Adrenal gland (tissue), 12 donors: ENCODE results near the gene RALY. TPM values are rescaled to one million over a fixed set of nuclear protein-coding genes. Genes with fewer than 3 reads are reported as not detected.

Experiments
- DNase-seq, 7 donors: peaks; one replicate each; pipeline ENCODE4 v3.0.0-alpha.2; 2019 to 2020
- H3K27ac ChIP-seq, 5 donors: fragments of 200-600 bp; sonication (generic) in 4 of 5; 1 replicate in 3 of 5; 2 replicates in 2 of 5; pipeline versions ENCODE4 v1.5.1 to v1.8.0; 2016 to 2020; ENCODE audit warnings: mild to moderate bottlenecking in 1 of 5
- H3K27me3 ChIP-seq: fragments of 200-600 bp; 2 replicates; pipeline ENCODE4 v1.8.0; 2021
- H3K36me3 ChIP-seq, 2 donors: fragments of 200-600 bp; replicated peaks in 1 of 2; 1 replicate in 1 of 2; 2 replicates in 1 of 2; pipeline versions ENCODE4 v1.5.1 to v1.8.0; 2018 to 2022
- H3K4me1 ChIP-seq, 2 donors: fragments of 200-600 bp; replicated peaks in 1 of 2; 1 replicate in 1 of 2; 2 replicates in 1 of 2; pipeline versions ENCODE4 v1.5.1 to v1.8.0; 2018 to 2021
- H3K4me3 ChIP-seq, 4 donors: fragments of 200-600 bp; sonication (generic) in 3 of 4; one replicate each; pipeline ENCODE4 v1.5.1; 2016 to 2018
- H3K9me3 ChIP-seq, 3 donors: fragments of 200-600 bp; sonication (generic) in 1 of 3; replicated peaks in 1 of 3; 1 replicate in 2 of 3; 2 replicates in 1 of 3; pipeline versions ENCODE4 v1.5.1 to v1.8.0; 2016 to 2021
- POLR2A ChIP-seq, 2 donors: fragments of 450-650 bp; IDR thresholded peaks; one replicate each; pipeline ENCODE4 v1.6.1; 2017; ENCODE audit warnings: antibody characterized with exemption in 2 of 2, mild to moderate bottlenecking in 2 of 2, moderate library complexity in 1 of 2
- WGBS, 4 donors: extraction: QIAGEN DNeasy Blood & Tissue Kit in 2 of 4; methylation state at CpG; one replicate each; pipeline versions ENCODE4 v1.1.5 to v1.1.7; 2013 to 2017; 5-methylcytosine and 5-hydroxymethylcytosine counted together
- intact Hi-C, 2 donors: fragments of 100-400 bp; cut with DNase I; formaldehyde crosslinking; loops; one replicate each; pipeline versions ENCODE4 v1.14.1 to v1.15.0; 2022 to 2023
- polyA plus RNA-seq, 3 donors: library from polyadenylated mRNA; stranded (reverse); fragments of 200-250 nt in 2 of 3; fragments of 350-450 nt in 1 of 3; fragmentation: Illumina TruSeq in 1 of 3; extraction: RNeasy Lipid Tissue Mini Kit (QIAGEN cat#74804) in 1 of 3; gene quantifications; one replicate each; pipeline ENCODE4 v1.2.3, GENCODE V29; 2013 to 2014
- total RNA-seq, 9 donors: library from RNA; depleted of rRNA in 4 of 9; stranded (reverse); fragments of >200 nt in 4 of 9; fragments of 120-200 nt in 1 of 9; fragmentation: NEBNext Ultra II Directional in 1 of 9; extraction: Animal tissue kit (Norgen Biotek cat#: 25700) in 1 of 9; gene quantifications; one replicate each; pipeline versions ENCODE4 v1.1.0 to v1.2.4, GENCODE V29; 2013 to 2023
- TF ChIP-seq, protein P1 (sequence below), 6 experiments: fragments of 450-650 bp in 4 of 6; fragments of 200-600 bp in 2 of 6; sonication (generic) in 1 of 6; IDR thresholded peaks; 1 replicate in 5 of 6; 2 replicates in 1 of 6; pipeline versions ENCODE4 v1.5.1 to v1.8.0; 2016 to 2021; ENCODE audit warnings: antibody characterized with exemption in 6 of 6, mild to moderate bottlenecking in 2 of 6, moderate library complexity in 1 of 6
- donor health status: healthy with polysubstance abuse.
- donor health status: Bipolar disorder and iron deficiency.
- donor health status: DM: yes; HTN: yes; CAD: no.
- donor health status: DM: no; HTN: no; CAD: no.
- donor health status: DM: no; HTN: no; CAD: no.
- donor health status: DM: yes; HTN: yes; CAD: no.

Gene RALY
- total and polyA plus RNA-seq, 12 donors = 30.0 to 128 (median 78.1) TPM

DNA sequence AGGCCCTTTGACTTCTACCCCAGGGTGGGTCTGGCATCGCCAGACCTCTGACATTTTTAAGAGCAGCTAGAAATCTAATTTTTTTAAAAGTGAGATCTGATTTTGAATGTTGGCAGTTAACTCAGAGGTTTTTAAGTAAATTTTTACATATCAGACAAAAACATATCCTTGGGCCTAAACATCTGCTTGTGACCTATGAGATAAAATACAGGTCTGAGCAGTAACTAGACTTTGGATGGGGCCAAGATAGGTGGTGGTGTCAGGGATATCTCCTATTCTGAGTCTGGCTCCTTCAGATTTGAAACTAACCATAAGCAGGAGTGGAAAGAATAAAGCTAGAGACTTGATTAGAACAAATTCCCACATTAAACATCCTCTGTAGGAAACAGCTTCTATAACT, 17.6 kb downstream of the RALY start:
- peaks cover 0 to 59% of the 10 kb centered on the region in 2 donors for H3K4me1 ChIP-seq
- no peaks in the 10 kb centered on the region for H3K9me3 ChIP-seq
- 94 to 100% (median 94%) methylated on average over 1 of the region's 1 CpG for WGBS, 4 donors
- H3K27ac ChIP-seq = no peak overlapping the region
- no peak overlapping the region for H3K4me3 ChIP-seq
- no peaks in the 10 kb centered on the region for H3K27me3 ChIP-seq
- TF ChIP-seq, protein P1, sequence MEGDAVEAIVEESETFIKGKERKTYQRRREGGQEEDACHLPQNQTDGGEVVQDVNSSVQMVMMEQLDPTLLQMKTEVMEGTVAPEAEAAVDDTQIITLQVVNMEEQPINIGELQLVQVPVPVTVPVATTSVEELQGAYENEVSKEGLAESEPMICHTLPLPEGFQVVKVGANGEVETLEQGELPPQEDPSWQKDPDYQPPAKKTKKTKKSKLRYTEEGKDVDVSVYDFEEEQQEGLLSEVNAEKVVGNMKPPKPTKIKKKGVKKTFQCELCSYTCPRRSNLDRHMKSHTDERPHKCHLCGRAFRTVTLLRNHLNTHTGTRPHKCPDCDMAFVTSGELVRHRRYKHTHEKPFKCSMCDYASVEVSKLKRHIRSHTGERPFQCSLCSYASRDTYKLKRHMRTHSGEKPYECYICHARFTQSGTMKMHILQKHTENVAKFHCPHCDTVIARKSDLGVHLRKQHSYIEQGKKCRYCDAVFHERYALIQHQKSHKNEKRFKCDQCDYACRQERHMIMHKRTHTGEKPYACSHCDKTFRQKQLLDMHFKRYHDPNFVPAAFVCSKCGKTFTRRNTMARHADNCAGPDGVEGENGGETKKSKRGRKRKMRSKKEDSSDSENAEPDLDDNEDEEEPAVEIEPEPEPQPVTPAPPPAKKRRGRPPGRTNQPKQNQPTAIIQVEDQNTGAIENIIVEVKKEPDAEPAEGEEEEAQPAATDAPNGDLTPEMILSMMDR (IDR thresholded peaks at IDR 0.05) = no peak
- no peak for TF ChIP-seq POLR2A (IDR thresholded peaks at IDR 0.05)
- H3K36me3 ChIP-seq = no peaks in the 10 kb centered on the region
- DNase-seq = no peak
- intact Hi-C loops = no loop called here

DNA sequence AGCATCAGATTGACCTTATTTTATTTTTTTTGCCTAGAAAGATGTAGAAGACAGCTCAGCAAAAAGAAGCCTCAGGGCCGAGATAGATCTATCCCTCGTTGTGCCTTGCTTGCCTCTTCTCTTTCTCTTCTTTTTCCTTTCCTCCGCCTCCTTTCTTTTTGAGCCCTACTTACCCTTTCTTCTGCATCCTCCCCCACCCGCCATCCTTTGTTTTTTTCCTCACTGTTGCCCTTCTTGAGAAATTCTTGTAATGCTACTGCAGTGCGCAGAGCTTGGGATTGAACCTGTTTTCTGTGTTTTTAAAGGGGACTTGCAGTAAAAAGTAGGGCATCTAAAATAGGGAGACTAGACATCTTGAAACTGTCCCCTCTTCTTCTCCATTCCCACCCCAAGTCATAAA, 18.6 kb downstream of the RALY start:
- Histone ChIP-seq H3K27me3 (no peaks in the 10 kb centered on the region), H3K36me3 (no peaks in the 10 kb centered on the region), H3K4me3 (no peak overlapping the region), H3K27ac (no peak overlapping the region), H3K9me3 (no peaks in the 10 kb centered on the region), H3K4me1 (peaks cover 0 to 69% of the 10 kb centered on the region in 2 donors)
- TF ChIP-seq, protein P1 (IDR thresholded peaks at IDR 0.05) = no peak
- no peak for TF ChIP-seq POLR2A (IDR thresholded peaks at IDR 0.05)
- DNase-seq = no peak
- intact Hi-C loops = no loop called here
- WGBS, 4 donors = 87 to 96% (median 93%) methylated on average over 5 of the region's 5 CpGs

DNA sequence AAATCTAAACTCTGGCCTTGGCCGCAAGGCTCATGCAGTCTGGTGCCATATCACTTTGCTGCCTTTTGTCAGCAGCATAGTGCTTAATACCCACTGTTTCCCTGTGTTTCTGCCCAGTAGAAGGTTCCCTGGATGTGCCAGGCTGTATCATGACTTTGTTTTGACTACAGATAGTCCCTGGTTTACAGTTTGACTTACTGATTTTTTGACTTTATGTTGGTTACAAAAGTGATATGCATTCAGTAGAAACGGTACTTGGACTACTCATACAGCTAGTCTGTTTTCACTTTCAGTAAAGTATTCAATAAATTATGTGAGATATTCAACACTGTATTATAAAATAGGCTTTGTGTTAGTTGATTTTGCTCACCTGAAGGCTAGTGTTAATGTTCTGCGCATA, 19.0 kb downstream of the RALY start:
- no peaks in the 10 kb centered on the region for H3K9me3 ChIP-seq
- no peak for DNase-seq
- H3K4me1 ChIP-seq = peaks cover 0 to 69% of the 10 kb centered on the region in 2 donors
- no peaks in the 10 kb centered on the region for H3K36me3 ChIP-seq
- intact Hi-C loops = no loop called here
- WGBS, 4 donors = 84 to 89% (median 88%) methylated on average over 3 of the region's 3 CpGs
- TF ChIP-seq POLR2A (IDR thresholded peaks at IDR 0.05) = no peak
- TF ChIP-seq, protein P1 (IDR thresholded peaks at IDR 0.05) = no peak
- H3K27ac ChIP-seq = no peak overlapping the region
- no peak overlapping the region for H3K4me3 ChIP-seq
- H3K27me3 ChIP-seq = no peaks in the 10 kb centered on the region

DNA sequence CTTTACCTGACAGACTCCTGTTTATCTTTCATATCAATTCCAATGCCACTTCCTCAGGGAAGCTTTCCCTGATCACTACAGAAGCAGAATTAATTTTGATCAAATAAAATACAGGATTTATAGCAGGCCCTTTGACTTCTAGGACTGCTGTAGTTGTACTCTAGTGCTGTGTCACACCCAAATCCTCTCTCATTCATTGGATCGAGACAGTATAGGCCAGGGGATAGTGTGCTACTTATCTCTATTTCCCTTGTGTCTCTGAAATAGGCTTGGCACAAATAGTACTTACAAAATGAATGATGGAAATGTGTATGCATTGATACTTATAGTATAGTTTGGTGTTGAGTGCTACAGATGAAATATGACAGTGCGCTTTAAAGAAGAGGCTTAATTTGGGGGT, 19.8 kb downstream of the RALY start:
- intact Hi-C loops = no loop called here
- Histone ChIP-seq H3K4me1 (peaks cover 0 to 70% of the 10 kb centered on the region in 2 donors), H3K27ac (no peak overlapping the region), H3K36me3 (no peaks in the 10 kb centered on the region), H3K9me3 (no peaks in the 10 kb centered on the region), H3K4me3 (no peak overlapping the region), H3K27me3 (no peaks in the 10 kb centered on the region)
- TF ChIP-seq, protein P1 (IDR thresholded peaks at IDR 0.05) = no peak
- TF ChIP-seq POLR2A (IDR thresholded peaks at IDR 0.05) = no peak
- WGBS, 4 donors = 91 to 94% (median 92%) methylated on average over 2 of the region's 2 CpGs
- no peak for DNase-seq
